Left hindlimb (tissue), 1 donor: ENCODE measurements around the gene APOC4.
"Not testable (repeated sequence)": the region's sequence is repeated elsewhere in the genome, so short reads cannot be mapped to it uniquely, and the experiment has no call there.

Experiments
- DNase-seq: peaks from one replicate; pipeline ENCODE4 v3.0.0-alpha.2; 2018

The APOC4 gene

DNA sequence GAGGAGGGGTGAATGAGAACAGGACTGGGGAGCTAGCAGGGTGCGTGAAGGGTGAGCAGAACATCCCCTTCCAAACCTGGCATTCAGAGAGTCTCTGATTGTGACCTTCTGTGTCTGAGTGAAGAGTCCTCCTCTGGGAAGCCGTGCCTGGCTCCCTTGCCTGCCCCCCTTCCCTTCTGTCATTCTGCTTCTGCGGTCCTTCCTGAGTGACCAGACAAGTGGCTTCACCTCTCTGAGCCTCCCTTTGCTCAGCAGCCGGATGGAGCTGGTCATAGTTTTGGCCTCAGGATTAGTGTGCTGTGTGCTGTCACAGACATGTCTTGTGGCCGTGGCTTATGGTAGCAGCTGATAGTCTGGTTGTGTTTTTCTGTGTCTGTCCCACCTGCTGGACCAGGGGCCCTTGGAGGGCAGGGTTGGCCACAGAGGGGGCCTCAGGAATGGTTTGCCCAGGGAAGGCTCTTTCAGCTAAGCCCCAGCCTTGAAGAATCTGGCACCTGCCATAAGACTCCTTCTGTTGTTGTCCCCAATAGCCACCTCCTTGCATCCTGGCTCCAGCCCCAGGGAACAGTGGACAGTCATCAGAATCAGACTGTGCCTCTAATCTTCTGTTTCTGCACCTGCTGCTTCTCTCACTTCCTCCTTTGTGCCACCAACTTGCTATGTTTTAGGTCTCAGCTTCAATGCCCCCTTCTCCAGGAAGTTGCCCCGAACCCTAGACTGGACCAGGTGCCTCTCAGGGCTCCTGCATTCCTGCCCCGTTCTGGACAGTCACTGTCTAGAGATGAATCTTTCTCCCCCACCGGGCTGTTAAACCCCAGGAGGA lies 19.1 kb downstream of the APOC4 start:
- no peak for DNase-seq

- no peak for DNase-seq
Observed at GRCh38 chr19:44961821-44962220, 19.8 kb downstream of the APOC4 start.

- no peak for DNase-seq
Observed at GRCh38 chr19:44968118-44968517, 26.1 kb downstream of the APOC4 start.

GRCh38 chr19:44968670-44969069 lies 26.6 kb downstream of the APOC4 start:
- DNase-seq = no peak

DNA sequence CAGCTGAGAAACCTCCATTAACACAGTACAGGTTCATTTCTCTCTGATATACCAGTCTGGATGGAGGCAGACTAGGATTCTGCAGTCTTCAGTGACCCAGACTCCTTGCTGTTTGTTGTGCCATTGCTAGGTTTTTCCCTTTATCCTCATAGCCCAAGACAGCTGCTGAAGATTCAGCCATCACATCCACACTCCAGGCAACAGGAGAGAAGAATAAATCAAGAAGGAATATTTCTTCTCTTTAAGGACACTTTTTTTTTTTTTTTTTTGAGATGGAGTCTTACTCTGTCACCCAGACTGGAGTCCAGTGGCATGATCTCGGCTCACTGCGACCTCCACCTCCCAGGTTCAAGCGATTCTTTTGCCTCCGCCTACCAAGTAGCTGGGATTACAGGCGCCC lies 27.4 kb downstream of the APOC4 start:
- no peak for DNase-seq

- not testable (repeated sequence) for DNase-seq
Observed at GRCh38 chr19:44971451-44971850, 29.4 kb downstream of the APOC4 start.

DNA sequence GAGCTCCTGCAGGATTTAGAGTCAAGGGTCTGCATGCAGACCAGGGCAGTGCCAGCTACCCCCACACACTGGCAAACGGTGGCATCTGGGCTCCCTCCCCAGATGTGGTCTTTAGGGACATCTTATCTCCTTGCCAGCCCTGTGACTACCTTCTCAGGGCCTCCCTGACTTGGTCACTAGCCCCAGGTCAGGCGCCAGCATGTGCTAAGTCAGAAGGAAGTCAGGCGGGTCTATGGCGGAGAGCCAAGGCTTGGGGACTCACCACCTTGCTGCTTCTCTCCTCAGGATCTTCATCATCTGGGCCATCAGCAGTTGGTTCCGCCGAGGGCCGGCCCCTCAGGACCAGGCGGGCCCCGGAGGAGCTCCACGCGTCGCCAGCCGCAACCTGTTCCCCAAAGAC lies 30.8 kb downstream of the APOC4 start:
- no peak for DNase-seq

DNA sequence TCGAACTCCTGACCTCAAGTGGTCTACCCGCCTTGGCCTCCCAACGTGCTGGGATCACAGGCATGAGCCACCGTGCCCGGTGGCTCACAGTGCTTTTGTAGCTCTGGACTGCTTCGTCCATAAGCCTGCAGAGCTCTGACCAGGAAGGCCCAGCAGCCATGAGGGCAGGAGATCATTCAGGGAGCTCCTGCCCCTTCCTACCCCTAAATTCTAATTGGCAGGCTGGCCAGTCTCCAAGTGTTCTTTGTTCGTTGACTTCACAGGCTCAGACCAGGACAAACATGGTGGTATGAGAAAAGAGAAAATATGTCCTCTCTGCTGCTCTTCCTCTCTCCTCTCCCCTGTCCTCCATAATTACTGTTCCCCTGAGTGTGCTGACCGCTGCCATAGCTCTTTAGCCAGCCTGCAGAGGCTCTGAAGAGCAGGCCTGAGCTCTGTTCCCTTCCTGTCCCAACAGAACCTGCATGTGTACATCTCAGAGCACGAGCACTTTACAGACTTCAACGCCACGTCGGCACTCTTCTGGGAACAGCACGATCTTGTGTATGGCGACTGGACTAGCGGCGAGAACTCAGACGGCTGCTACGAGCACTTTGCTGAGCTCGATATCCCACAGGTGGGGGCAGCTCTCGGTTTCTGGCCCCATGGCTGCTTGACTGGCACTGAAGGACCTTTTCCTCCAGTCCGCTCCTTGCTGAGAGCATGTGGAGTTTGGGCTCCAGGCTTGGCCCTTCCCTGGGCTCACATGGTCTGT lies 32.1 kb downstream of the APOC4 start:
- no peak for DNase-seq

DNA sequence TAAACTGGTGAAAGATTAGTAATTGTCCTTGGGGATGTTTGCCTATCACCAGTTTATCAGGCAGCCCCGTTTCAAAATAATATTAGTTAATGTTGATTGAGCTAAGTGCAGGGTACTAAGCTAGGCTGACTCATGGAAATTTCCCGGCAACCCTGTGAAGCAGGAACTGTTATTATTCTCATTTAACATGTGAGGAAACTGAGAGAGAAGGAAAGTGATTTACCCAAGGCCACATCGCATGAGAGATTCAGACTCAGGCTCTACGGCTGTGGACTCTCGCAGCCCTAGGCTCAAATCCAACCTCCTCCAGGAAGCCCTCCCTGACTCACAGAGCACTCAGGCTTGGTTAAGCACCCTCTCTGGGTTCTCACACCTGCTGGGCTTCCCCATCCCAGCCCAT lies 32.8 kb downstream of the APOC4 start:
- DNase-seq = no peak

- no peak for DNase-seq
Observed at GRCh38 chr19:44975444-44975843, 33.4 kb downstream of the APOC4 start.

DNA sequence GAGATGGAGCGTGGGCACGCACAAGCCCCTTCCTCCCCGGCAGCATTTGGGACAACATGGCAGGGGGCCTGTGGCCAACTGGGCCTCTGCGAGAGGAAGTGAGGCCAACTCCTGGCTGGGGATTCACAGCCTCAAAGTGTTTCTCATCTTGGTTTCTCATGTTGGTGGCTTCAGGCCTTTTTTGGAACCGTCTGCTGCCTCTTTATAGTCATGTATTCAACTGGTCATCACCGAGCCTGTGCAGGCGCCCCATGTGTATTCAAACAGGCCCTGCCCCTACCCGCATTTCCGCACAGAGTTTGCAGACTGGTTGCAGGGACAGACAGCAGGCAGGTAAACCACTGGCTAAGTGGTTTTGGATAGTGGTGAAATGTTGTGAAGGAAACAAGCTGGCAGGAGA lies 42.0 kb downstream of the APOC4 start:
- DNase-seq = no peak

- no peak for DNase-seq
Observed at GRCh38 chr19:44985445-44985844, 43.4 kb downstream of the APOC4 start.

DNA sequence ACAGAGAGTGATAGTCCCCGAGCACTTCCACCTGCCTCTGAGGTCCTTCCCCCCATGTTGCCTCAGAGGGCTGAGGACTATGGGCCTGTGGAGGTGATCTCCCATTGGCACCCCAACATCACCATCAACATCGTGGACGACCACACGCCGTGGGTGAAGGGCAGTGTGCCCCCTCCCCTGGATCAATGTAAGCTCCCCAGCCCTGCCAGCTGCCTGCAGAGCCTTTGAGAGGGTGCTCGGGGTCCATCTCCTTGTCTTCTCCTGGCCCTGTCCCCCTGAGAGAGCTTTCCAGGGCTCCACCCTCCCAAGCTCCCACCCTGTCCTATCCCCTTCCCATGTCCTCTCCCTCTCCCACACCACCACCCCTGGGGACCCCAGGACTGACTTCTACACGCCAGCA lies 44.4 kb downstream of the APOC4 start:
- no peak for DNase-seq

- no peak for DNase-seq
Observed at GRCh38 chr19:44987148-44987675, 45.2 kb downstream of the APOC4 start.

DNA sequence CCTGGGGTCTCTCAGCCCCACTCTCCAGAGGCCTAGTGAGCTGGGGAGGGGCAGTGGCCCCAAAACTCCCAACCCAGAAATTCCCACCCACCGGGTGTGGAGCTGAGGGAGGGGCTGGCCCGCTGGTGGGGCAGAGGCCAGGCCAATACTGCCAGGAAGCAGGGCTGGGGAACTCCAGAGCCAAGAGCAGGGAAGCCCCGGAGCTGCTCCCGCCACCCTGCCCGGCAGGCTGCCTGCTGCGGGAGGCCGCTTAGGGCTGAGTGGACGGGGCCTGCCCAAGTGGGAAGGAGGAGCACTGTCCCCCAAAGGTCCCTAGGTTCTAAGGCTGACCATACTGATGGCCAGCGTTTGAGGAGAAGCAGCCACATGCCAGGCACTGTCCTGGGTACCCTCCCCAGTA lies 46.2 kb downstream of the APOC4 start:
- DNase-seq = no peak

GRCh38 chr19:44988896-44989556 lies 47.0 kb downstream of the APOC4 start:
- DNase-seq = no peak

GRCh38 chr19:44990459-44990858 lies 48.4 kb downstream of the APOC4 start:
- DNase-seq = no peak

GRCh38 chr19:44990966-44991365 lies 48.9 kb downstream of the APOC4 start:
- no peak for DNase-seq

- DNase-seq = no peak
Observed at GRCh38 chr19:44992336-44993163, 50.5 kb downstream of the APOC4 start.

DNA sequence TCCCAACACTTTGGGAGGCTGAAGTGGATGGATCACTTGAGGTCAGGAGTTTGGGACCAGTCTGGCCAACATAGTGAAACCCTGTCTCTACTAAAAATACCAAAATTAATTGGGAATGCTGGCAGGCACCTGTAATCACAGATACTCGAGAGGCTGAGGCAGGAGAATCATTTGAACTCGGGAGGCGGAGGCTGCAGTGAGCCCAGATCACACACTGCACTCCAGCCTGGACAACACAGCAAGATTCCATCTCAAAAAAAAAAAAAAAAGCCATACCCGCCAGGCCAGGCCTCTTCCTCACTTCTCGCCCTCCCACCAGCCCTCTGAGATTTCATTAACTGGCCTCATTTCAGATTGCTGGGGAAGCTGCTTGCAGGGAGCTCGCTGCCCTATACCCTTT lies 51.5 kb downstream of the APOC4 start:
- DNase-seq = no peak

DNA sequence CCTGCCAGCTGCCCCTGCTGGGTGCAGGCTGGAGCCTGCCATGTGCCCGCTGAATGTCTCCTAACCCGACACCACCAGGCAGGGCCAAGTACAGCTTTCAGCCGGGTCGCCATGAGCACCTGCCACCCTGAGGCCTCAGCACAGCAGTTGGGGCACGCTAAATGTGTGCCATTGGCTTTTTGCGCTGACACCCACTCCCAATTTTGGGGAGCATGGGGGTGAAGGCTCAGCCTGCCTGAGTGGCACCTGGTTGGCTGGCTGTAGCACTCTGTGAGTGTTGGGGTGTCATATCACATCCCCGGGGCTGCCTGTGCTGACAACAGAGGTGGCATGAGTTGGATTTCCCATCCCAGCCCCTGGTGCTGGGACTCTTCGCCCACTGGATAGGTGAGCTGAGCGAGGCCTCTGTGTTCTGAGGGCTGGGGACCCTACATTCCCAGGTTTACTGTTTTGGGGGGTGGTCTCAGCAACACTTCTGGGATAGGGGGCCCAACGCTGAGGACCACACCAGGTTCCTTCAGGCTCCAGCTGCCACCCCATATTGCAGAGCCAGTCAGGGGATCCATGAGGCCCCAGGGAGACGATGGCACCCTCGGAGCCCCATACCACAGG lies 52.0 kb downstream of the APOC4 start:
- DNase-seq = no peak
